Central memory CD8-positive, alpha-beta T cell (primary cell): ENCODE data around the gene PXK.
A peak's percentile ranks its signal among the peaks of the same experiment; 100 is the strongest.

Experiments used
- ATAC-seq: fragments of 150-1000 bp; cut with Tn5 transposase; replicated peaks from 2 replicates; pipeline ENCODE4 v1.10.0; 2022; ENCODE audit warnings: mild to moderate bottlenecking, moderate FRiP score, moderate number of reproducible peaks; ENCODE audit not compliant: poor library complexity, severe bottlenecking; ENCODE audit errors: extremely low read depth
- DNase-seq, 2 donors: peaks; one replicate each; pipeline ENCODE4 v3.0.0; 2021; ENCODE audit warnings: low spot score in 2 of 2
- H3K27ac Mint-ChIP-seq: one replicate; pipeline ENCODE4 v1.8.0; 2022; ENCODE audit warnings: low read depth, mild to moderate bottlenecking, moderate library complexity, mixed read lengths
- H3K27me3 Mint-ChIP-seq: one replicate; pipeline ENCODE4 v1.8.0; 2022; ENCODE audit warnings: mixed read lengths
- H3K36me3 Mint-ChIP-seq: one replicate; pipeline ENCODE4 v1.8.0; 2022; ENCODE audit warnings: mild to moderate bottlenecking, moderate library complexity, mixed read lengths; ENCODE audit not compliant: insufficient read depth
- H3K4me1 Mint-ChIP-seq: one replicate; pipeline ENCODE4 v1.8.0; 2022; ENCODE audit warnings: mixed read lengths
- H3K4me3 Mint-ChIP-seq: one replicate; pipeline ENCODE4 v1.8.0; 2022; ENCODE audit warnings: mild to moderate bottlenecking, moderate library complexity, mixed read lengths
- H3K9me3 Mint-ChIP-seq: one replicate; pipeline ENCODE4 v1.8.0; 2022; ENCODE audit warnings: mixed read lengths

The PXK gene

GRCh38 chr3:58341376-58341775, 8.7 kb downstream of the PXK start:
- DNase-seq (no peak), ATAC-seq (no peak)
- H3K27me3 Mint-ChIP-seq = no peaks in the 10 kb centered on the region
- H3K4me1 Mint-ChIP-seq = peaks cover 16% of the 10 kb centered on the region
- H3K4me3 Mint-ChIP-seq = no peak overlapping the region
- peaks cover 5% of the 10 kb centered on the region for H3K36me3 Mint-ChIP-seq
- H3K9me3 Mint-ChIP-seq = no peaks in the 10 kb centered on the region
- no peak overlapping the region for H3K27ac Mint-ChIP-seq

DNA sequence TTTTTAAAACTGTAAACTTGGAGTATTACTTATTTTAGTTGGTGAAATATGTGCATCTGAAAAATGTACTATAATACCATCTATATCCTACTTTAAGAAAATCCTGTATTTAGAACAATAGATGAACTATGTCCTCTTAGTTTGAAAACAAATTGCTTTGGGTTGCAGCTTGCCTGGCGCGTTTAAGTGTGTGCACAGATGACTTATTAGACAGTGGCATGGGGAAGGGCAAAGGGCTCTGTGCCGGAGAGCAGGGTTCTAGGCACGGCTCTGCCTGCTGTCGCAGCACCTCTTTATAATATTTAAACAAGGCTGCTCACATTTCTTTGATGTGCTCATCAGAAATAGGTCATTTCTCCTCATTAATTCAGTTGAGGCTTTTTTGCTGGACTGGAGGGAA, 10.0 kb downstream of the PXK start:
- Mint-ChIP-seq H3K4me3 (no peak overlapping the region), H3K4me1 (peaks cover 20% of the 10 kb centered on the region), H3K9me3 (no peaks in the 10 kb centered on the region), H3K27me3 (no peaks in the 10 kb centered on the region), H3K36me3 (peaks cover 5% of the 10 kb centered on the region), H3K27ac (no peak overlapping the region)
- ATAC-seq = no peak
- DNase-seq = no peak

DNA sequence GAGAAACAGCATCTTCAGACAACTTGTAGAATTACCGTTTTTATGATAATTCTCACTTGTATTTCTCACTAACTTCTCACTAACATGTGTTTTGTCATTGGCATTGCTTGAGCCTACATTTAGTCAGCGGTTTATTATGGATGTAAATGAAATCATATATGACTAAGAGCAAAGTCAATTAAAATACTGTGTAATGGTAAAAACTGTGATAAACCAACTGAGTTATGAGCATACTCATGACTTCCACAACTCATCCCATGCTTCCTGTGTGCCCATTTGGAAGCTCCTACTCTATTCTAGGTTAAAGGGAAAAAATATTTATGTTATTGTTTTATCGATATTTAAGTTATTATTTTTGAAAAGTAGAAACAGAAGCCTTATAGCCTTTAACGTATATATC, 12.8 kb downstream of the PXK start:
- ATAC-seq = no peak
- Mint-ChIP-seq H3K9me3 (no peaks in the 10 kb centered on the region), H3K4me1 (peaks cover 32% of the 10 kb centered on the region), H3K36me3 (peaks cover 4% of the 10 kb centered on the region), H3K27me3 (no peaks in the 10 kb centered on the region), H3K27ac (no peak overlapping the region), H3K4me3 (no peak overlapping the region)
- no peak for DNase-seq

DNA sequence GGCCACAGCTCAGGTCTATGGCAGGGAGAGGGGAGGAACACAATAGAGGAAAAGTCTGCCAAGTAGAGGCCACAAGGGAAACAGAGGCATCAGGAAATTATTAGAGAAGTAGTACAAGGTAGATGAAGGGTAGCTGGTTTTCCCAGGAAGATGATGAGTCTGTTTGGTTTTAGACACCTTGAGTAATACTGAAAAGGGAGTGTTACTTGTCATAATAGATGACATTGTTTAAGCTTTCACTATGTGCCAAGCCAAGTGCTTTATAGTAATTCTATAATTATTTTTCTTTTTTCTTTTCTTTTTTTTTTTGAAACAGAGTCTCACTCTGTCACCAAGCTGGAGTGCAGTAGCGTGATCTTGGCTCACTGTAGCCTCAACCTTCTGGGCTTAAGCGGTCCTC, 13.7 kb downstream of the PXK start:
- ATAC-seq (no peak), DNase-seq (no peak)
- H3K4me1 Mint-ChIP-seq = peaks cover 40% of the 10 kb centered on the region
- H3K36me3 Mint-ChIP-seq = peaks cover 5% of the 10 kb centered on the region
- no peak overlapping the region for H3K27ac Mint-ChIP-seq
- H3K4me3 Mint-ChIP-seq = no peak overlapping the region
- no peaks in the 10 kb centered on the region for H3K27me3 Mint-ChIP-seq
- H3K9me3 Mint-ChIP-seq = no peaks in the 10 kb centered on the region

- ATAC-seq (no peak), DNase-seq (no peak)
- H3K4me3 Mint-ChIP-seq = no peak overlapping the region
- H3K36me3 Mint-ChIP-seq = peaks cover 3% of the 10 kb centered on the region
- peaks cover 51% of the 10 kb centered on the region for H3K4me1 Mint-ChIP-seq
- no peak overlapping the region for H3K27ac Mint-ChIP-seq
- no peaks in the 10 kb centered on the region for H3K9me3 Mint-ChIP-seq
- no peaks in the 10 kb centered on the region for H3K27me3 Mint-ChIP-seq
Observed at GRCh38 chr3:58347984-58348383, 15.3 kb downstream of the PXK start.

DNA sequence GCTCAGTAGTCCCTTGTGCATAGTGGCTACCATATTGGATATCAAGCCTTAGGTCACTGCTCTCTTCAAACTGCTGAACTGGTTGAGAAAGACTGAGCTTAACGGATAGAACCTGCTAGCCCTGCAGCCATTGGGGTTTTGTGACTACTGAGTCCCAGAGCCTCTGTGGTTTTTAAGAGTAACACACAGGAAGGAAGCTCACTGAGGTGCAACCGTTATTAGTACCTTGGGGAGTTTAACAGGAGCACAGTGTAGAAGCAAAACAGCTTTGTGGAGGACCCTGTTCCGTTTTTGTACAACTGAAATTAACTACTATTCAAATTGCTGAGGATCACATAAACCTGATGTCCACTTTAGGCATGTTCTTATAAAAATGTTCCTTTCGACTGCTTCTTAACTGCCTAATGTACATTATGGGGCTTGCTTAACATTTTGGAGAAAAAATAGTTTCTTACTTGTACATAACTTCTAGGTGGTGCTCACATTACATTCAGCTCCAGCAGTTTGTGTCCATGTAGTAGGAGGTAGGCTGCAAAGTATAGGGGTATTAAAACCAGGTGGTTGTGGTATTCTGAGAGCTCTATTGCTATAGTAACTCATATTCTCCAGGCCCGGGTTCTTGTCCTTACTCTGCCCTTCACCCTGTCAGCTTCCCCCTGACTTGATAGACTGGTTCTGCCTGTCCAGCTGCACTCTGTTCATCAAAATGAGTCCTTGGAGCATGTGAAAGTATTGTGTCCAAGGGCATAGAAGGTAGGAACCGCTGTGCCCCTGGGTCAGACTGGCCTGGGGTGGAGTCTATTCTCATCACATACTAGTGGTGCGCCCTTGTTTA, 17.3 kb downstream of the PXK start:
- H3K27me3 Mint-ChIP-seq = no peaks in the 10 kb centered on the region
- no peaks in the 10 kb centered on the region for H3K9me3 Mint-ChIP-seq
- no peak for ATAC-seq
- no peak overlapping the region for H3K27ac Mint-ChIP-seq
- peaks cover 59% of the 10 kb centered on the region for H3K4me1 Mint-ChIP-seq
- peak overlapping the region; percentile 23 for H3K4me3 Mint-ChIP-seq
- H3K36me3 Mint-ChIP-seq = peaks cover 3% of the 10 kb centered on the region
- no peak for DNase-seq

GRCh38 chr3:58350627-58351013, 17.9 kb downstream of the PXK start:
- peaks cover 57% of the 10 kb centered on the region for H3K4me1 Mint-ChIP-seq
- ATAC-seq = no peak

DNA sequence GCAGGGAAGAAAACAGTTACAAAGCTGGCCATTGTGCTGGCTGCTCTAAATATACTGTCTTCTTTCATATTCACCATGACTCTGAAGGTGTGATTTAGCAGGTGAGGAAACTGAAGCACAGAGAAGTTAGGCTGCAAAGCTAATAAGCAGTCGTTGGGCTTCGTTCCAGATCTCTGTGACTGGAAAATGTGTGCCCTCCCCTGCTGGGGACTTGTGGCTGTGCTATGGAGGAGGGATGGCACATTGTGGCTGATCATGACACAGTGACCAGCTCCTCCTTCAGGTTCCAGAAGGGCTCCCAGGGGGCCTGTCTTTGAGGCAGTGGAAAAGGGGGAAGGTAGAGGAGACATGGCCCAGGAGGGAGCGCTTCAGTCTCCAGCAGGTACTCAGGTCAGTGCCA, 19.2 kb downstream of the PXK start:
- Mint-ChIP-seq H3K27ac (peak overlapping the region; percentile 35), H3K4me1 (peaks cover 49% of the 10 kb centered on the region)
- ATAC-seq = no peak

More at GRCh38 chr3:58350627-58351013, 17.9 kb downstream of the PXK start:
- no peak for DNase-seq
- Mint-ChIP-seq H3K9me3 (no peaks in the 10 kb centered on the region), H3K27ac (no peak overlapping the region), H3K27me3 (no peaks in the 10 kb centered on the region), H3K4me3 (peak overlapping the region; percentile 14), H3K36me3 (peaks cover 3% of the 10 kb centered on the region)

GRCh38 chr3:58352626-58353025, 19.9 kb downstream of the PXK start:
- Mint-ChIP-seq H3K36me3 (peaks cover 3% of the 10 kb centered on the region), H3K4me3 (no peak overlapping the region), H3K27me3 (no peaks in the 10 kb centered on the region), H3K27ac (no peak overlapping the region), H3K9me3 (no peaks in the 10 kb centered on the region), H3K4me1 (peaks cover 48% of the 10 kb centered on the region)
- no peak for ATAC-seq
- DNase-seq = no peak

More for the DNA sequence above, 19.2 kb downstream of the PXK start:
- no peak for DNase-seq
- Mint-ChIP-seq H3K27me3 (no peaks in the 10 kb centered on the region), H3K4me3 (no peak overlapping the region), H3K9me3 (no peaks in the 10 kb centered on the region), H3K36me3 (peaks cover 3% of the 10 kb centered on the region)

DNA sequence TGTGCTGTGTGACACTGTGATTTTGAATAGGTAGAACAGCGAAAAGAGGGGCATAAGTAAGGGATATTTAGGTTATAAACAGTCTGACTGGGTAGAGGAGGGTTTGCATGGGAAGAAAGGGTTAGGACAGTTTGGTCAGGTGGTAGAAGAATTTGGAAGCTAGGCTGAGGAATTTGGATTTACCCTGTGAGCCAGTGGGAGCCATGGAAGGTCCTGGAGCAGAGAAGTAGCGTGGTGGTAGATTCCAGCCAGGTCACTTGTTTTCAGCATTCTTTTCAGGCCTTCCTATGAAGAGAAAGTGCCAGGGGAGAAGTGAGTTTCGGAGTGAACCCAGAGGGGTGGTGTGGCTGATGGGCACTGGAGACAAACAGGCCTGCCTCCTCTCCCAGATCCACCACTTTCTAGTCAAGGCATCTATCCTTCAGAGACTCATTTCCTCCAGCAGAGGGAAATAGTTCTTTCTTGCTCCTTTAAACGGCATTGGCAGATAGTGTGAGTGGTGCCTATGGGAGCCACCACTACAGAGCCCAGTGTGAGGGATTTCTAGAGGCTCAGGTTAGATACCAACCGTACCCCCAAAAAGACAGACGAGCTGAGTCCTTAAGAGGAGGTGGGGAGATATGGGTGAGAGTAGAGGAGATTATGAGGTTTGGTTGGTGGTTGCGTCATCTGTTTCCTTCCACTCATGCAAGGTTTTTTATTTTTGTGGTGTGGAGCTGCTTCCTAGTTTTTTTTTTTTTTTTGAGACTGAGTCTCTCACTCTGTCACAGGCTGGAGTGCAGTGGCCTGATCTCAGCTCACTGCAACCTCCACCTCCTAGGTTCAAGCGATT, 21.2 kb downstream of the PXK start:
- H3K27me3 Mint-ChIP-seq = no peaks in the 10 kb centered on the region
- peak overlapping the region; percentile 2 for H3K4me3 Mint-ChIP-seq
- ATAC-seq = peak; percentile 65
- DNase-seq = no peak
- H3K27ac Mint-ChIP-seq = peak overlapping the region; percentile 45
- peaks cover 48% of the 10 kb centered on the region for H3K4me1 Mint-ChIP-seq
- peaks cover 3% of the 10 kb centered on the region for H3K36me3 Mint-ChIP-seq
- no peaks in the 10 kb centered on the region for H3K9me3 Mint-ChIP-seq

- H3K4me3 Mint-ChIP-seq = no peak overlapping the region
- H3K9me3 Mint-ChIP-seq = no peaks in the 10 kb centered on the region
- no peak overlapping the region for H3K27ac Mint-ChIP-seq
- ATAC-seq (no peak), DNase-seq (no peak)
- H3K4me1 Mint-ChIP-seq = peaks cover 39% of the 10 kb centered on the region
- H3K27me3 Mint-ChIP-seq = no peaks in the 10 kb centered on the region
- peaks cover 3% of the 10 kb centered on the region for H3K36me3 Mint-ChIP-seq
Observed at GRCh38 chr3:58355179-58355578, 22.5 kb downstream of the PXK start.

- Mint-ChIP-seq H3K36me3 (peaks cover 1% of the 10 kb centered on the region), H3K9me3 (no peaks in the 10 kb centered on the region), H3K4me1 (peaks cover 30% of the 10 kb centered on the region), H3K27me3 (no peaks in the 10 kb centered on the region), H3K27ac (no peak overlapping the region), H3K4me3 (no peak overlapping the region)
- no peak for ATAC-seq
- no peak for DNase-seq
Observed at GRCh38 chr3:58356054-58356453, 23.4 kb downstream of the PXK start.

DNA sequence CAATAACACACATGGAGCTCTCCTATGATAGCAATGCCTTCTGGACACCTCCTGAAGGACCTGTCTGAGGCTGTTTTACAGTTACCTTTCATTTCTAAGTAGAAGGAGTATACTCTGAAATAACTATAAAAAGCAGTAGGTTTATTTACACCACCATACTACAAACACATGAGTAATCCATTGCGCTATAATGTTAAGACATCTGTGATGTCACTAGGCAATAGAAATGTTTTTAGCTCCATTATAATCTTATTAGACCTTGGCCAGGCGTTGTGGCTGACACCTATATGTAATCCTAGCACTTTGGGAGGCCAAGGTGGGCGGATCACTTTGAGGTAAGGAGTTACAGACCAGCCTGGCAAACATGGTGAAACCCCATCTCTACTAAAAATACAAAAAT, 24.7 kb downstream of the PXK start:
- no peak overlapping the region for H3K27ac Mint-ChIP-seq
- H3K4me1 Mint-ChIP-seq = peaks cover 26% of the 10 kb centered on the region
- H3K27me3 Mint-ChIP-seq = no peaks in the 10 kb centered on the region
- no peak for ATAC-seq
- no peak overlapping the region for H3K4me3 Mint-ChIP-seq
- H3K36me3 Mint-ChIP-seq = peaks cover 1% of the 10 kb centered on the region
- no peaks in the 10 kb centered on the region for H3K9me3 Mint-ChIP-seq
- DNase-seq = no peak
